Adrenal gland (tissue), 5 donors: ENCODE measurements around the gene RRBP1.

ENCODE experiments used
- CTCF ChIP-seq, 6 experiments: fragments of 450-650 bp in 4 of 6; fragments of 200-600 bp in 2 of 6; sonication (generic) in 1 of 6; IDR thresholded peaks; 1 replicate in 5 of 6; 2 replicates in 1 of 6; pipeline versions ENCODE4 v1.5.1 to v1.8.0; 2016 to 2021; ENCODE audit warnings: antibody characterized with exemption in 6 of 6, mild to moderate bottlenecking in 2 of 6, moderate library complexity in 1 of 6
- POLR2A ChIP-seq, 2 donors: fragments of 450-650 bp; IDR thresholded peaks; one replicate each; pipeline ENCODE4 v1.6.1; 2017; ENCODE audit warnings: antibody characterized with exemption in 2 of 2, mild to moderate bottlenecking in 2 of 2, moderate library complexity in 1 of 2
- donor health status: DM: no; HTN: no; CAD: no.

- TF ChIP-seq POLR2A (IDR thresholded peaks at IDR 0.05) (no peak), CTCF (IDR thresholded peaks at IDR 0.05) (no peak)
Measured at GRCh38 chr20:17684077-17684888, 2.2 kb upstream of the RRBP1 start.
